ENCODE data around the gene STRA6.

The STRA6 gene

GRCh38 chr15:74158855-74159650 is 43.5 kb downstream of the STRA6 start:
- DNase-seq: no peak

DNA sequence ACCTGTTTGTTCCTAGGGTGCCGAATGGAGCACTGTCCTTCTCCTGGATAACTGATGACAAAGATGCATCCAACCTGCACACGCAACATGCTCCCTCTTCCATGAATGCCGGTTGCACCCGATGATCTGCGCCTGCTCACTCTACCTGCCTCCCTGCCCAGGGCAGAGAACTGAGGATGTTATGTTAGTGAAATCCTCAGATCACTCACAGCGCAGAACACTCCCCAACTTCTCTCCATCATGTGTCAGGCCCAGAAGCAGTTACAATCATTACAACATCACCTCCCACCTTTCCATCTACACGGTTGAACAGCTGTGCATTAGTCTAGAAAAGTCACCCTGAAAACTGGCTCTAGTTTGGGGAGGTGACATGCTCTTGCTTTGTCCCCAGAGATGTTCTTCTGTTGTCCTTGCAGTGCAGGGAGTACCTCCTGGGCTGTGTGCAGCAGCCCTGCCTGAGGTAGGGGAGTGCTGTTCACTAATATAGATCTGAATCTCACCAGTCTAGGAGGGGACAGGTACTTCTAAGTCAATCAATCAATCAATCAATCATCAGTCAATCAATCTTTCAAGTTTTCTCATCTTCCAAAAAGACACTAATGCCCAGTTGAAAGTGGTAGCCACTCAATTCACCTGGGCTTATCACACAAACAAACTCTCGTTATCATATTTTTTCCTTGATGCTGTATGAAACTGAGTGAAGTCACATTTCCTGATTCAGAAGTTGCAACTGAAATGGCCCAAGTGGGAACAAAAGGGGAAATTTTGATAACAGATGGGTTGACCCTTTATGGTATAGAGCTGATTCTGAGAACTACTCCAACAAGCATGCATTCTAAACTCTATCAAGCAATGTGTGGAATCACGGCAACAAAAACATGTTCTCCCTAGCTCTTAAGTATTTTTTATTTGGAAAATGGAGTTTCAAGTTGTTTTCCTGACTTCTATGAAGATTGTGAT is 44.4 kb downstream of the STRA6 start:
- no peak for DNase-seq

GRCh38 chr15:74156678-74157411 is 45.7 kb downstream of the STRA6 start:
- DNase-seq: peak; percentile 22

- no peak for DNase-seq
Observed at GRCh38 chr15:74155766-74156417, 46.7 kb downstream of the STRA6 start.

DNA sequence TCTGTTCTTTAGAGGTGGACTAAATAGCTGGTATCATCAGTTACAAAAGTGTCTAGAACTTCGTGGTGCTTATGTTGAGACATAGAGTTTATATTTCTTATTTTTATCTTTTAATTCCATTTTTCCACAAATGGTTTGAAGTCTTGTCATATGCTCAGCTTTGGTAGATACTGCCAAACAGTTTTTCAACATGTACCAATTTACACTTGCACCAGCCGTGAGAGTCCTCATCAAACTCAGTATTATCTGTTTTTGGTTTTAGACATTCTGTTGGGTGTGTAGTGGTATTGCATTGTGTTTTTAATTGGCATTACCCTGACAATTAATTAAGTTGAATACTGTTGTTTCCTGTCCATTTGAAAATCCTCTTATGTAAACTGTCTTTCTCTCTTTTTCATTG is 55.5 kb downstream of the STRA6 start:
- DNase-seq: no peak

- no peak for DNase-seq
Observed at GRCh38 chr15:74146277-74146800, 56.2 kb downstream of the STRA6 start.

DNA sequence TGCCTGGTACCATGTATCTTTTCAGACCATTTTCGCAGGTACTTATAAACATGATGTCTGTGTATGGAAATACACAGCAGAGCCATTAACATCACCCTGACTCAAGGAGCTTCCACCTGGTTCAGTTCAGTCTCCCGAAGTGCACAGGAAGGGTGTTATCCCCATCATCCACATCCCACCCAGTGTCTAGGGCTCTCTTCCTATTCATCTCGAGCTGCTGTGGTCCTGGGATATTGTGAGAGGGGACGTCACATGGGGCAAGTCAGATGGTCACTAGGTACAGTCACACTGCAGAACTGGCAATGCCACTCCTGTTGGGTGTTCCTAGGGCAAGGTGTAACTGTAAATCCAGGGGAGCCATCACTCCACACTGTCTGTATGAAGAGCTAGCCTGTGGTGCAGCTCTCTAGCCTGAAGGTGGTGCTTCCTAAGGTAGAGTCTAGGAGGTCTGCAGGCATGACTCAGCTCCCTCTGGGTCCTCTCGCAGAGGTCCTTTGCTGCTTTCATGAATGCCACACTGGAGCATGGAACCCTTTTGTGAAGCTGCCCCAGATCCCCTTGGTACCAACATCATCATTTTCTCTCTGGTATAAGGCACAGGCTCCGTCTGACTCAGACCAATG is 58.3 kb downstream of the STRA6 start:
- no peak for DNase-seq

- DNase-seq: no peak
Observed at GRCh38 chr15:74141591-74141990, 61.0 kb downstream of the STRA6 start.

DNA sequence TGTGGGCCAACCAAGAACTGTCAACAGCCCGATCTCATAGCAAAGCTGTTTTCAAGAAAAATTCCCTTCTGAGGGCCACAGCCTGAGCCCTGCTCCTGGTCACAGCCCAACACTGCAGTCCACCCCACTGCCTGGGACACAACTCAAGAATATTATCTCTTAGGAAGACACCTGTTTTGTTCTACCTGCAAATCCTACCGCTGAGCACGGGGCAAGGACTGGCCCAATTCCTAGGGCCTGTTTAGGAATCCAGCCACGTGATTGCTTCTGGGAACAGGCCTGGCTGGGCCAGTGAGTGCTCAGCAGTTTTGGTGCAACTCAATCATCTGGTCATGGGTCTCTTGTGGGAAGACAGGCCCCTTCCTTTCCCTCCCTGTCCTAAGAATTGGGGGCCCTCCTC is 63.9 kb downstream of the STRA6 start:
- no peak for DNase-seq

DNA sequence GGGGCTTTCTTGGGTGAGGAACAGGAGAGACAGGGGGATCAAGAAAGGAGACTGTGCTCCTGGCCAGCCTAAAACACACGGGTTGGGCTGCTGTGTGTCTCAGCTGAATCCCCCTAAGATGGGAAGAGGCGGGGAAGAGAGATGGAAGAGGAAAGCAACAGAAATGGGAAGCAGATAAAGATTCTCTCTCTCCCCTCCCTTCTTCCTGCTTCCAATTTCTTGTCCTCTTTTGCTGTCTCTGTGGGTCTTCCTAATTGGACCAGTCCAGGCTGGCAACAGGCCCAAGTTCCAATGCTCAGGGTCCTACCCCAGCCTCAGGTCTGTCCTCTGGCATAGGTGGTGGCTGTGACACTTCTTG is 65.1 kb downstream of the STRA6 start:
- DNase-seq: no peak

DNA sequence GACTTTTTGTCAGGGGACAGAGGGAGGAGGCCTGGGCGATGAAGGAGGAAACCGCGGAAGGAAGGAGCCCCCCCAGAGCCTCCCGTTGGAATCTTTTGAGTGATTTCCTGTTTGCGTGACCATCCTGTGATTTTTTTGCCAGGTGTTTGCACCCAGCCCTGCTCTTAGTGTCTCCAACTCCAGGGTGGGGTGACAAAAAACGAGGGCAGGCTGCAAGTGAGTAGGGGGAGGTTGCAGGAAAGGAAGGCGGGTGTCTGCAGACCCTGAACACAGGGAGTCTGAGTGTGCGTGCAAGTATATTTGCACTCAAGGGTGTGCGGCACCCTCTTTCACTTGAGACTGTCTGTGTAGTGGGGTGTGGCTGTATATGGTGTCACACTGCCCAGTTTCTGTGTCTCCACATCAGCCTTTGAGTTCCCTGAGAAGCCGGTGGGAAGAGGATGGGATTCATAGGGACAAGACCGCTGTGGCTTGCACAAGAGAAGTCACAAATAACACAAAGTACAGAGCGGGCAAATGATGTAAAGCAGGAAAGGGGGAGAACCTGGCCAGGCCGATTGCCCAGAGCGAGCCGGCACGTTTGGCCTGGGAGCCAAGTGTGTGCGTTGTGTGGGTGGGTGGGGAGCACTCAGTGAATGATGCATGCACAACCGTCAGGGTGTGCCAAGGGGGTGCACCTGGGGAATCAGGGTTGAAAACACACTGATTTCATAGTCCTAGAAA is 65.6 kb downstream of the STRA6 start:
- DNase-seq: no peak

DNA sequence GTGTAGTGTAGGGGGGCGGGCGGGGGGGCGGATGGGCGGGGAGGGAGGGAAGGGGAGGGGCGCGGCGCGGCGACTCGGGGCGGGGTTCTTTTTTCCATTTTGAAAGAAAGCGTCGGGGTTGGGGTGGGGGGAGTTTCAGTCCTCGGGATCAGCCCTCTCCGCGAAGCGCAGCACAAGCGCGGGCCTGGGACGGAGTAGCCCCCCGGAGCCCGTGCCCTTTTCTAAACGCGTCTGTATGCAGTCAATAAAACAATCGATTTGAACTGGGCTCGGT is 66.1 kb downstream of the STRA6 start:
- no peak for DNase-seq

DNA sequence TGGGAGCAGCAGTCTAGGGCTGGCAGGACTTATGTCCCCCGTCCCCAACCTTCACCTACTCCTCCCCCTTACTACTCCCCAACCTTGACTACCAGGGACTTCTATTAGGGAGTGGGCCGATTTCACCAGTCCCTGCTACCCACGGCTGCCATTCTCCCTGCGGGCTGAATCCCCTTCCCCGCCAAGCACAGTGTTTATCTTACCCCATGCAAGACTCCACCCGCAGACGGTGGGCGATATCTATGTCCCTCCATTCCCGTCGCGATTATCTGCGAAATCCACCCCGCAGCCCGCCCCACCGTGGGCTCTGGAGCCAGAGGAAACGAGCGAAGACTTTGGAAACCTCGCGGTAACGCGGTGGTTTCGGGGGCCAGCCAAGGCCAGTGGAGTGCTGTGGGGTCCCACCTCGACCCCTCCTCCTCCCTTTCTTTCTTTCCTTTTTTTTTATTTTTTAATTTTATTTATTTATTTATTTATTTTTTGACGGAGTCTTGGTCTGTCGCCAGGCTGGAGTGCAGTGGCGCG is 67.5 kb downstream of the STRA6 start:
- DNase-seq: no peak

- peak; percentile 23 for DNase-seq
Observed at GRCh38 chr15:74134387-74135027, 68.1 kb downstream of the STRA6 start.

GRCh38 chr15:74133694-74134386 is 68.7 kb downstream of the STRA6 start:
- no peak for DNase-seq

GRCh38 chr15:74132681-74133651 is 69.6 kb downstream of the STRA6 start:
- peak; percentile 18 for DNase-seq

DNA sequence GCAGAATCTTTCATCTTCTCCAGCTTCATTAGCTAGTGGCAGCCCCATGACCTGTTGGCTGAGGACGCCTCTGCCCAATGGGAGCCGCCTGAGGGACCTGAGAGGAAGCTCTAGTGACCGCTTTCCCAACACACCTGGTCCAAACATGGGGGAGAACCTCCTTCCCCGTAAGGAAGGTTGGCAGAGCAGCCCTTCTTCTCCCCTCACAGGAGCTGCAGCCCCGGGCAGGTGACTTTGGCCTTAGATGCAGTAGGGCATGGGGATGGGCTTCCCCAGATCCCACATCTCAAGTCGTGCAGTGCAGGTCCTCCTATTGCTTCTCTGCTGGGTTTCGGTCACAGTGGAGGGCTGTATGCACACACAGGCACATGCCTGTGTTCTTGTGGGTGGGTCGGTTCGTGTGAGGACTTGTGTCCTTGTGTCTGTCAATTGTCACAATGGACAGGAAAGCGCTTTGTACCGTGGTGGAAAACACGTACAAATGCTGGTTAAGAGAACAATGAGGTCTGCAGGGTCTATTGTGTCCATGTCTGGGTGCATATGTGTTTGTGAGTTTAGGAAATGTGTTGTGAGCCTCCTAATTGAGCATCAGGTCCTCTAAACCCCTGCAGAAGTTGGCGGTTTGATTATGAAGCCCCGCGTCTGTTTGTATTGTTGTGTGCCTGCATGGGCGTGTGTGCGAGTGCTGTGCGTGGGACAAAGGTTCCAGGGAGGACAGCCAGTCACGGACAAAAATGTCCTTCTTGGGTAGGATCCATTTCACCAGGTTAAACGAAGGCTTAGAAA is 70.8 kb downstream of the STRA6 start:
- no peak for DNase-seq

Data from fibroblast of skin of right quadriceps (primary cell).